ENCODE measurements around the gene DHDH.

The DHDH gene

DNA sequence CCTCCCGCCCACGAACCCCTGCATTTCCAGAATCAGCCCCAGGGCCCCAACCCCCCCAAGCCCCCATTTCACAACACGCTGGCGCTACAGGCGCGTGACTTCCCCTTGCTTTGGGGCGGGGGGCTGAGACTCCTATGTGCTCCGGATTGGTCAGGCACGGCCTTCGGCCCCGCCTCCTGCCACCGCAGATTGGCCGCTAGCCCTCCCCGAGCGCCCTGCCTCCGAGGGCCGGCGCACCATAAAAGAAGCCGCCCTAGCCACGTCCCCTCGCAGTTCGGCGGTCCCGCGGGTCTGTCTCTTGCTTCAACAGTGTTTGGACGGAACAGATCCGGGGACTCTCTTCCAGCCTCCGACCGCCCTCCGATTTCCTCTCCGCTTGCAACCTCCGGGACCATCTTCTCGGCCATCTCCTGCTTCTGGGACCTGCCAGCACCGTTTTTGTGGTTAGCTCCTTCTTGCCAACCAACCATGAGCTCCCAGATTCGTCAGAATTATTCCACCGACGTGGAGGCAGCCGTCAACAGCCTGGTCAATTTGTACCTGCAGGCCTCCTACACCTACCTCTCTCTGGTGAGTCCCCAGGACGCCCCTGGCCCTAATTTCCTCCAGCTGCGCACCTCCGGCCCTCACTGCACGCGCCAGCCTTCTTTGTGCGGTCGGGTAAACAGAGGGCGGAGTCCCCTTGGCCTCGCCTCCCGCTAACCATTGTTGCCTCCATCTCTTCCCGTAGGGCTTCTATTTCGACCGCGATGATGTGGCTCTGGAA lies 31.7 kb downstream of the DHDH start, which contains the start of gene FTL:
Gene FTL (plus strand): TSS at position 270 of the 766 bp plus-strand sequence. CDS start 199 bp downstream, at position 469.
- Mint-ChIP-seq H3K27me3 (no peaks in the 10 kb centered on the region), H3K9me3 (no peaks in the 10 kb centered on the region), H3K4me3 (peak within 1 kb of the TSS; percentile 100), H3K36me3 (peaks cover 57% of the 10 kb centered on the region), H3K27ac (peak within 1 kb of the TSS; percentile 100), H3K4me1 (peaks cover 76% of the 10 kb centered on the region)
- ATAC-seq = peak; percentile 90

DNA sequence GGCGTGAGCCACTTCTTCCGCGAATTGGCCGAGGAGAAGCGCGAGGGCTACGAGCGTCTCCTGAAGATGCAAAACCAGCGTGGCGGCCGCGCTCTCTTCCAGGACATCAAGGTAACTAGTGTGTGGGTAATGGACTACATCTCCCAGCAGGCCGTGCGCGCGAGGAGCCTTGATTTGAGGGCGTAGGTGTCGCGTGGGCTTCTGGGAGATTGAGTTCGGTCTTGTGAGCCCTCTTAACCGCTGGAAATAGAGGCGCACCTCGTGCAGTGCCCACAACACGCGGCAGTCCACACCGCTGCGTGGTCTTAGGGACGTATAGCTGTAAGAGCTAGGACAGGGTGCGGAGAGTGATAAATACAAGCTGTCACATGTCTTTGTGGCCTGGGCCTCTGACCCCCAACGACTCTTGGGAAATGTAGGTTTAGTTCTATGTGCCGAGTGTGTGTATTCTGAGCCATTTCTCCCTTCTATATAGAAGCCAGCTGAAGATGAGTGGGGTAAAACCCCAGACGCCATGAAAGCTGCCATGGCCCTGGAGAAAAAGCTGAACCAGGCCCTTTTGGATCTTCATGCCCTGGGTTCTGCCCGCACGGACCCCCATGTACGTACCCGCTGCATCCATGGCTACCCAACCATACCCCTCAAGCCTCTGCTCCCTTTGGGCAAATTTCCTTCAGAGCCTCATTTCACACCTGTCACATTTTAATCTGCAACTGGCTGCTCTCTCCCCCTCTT lies 32.5 kb downstream of the DHDH start:
- Mint-ChIP-seq H3K36me3 (peaks cover 54% of the 10 kb centered on the region), H3K4me3 (peak overlapping the region; percentile 100), H3K27me3 (no peaks in the 10 kb centered on the region), H3K27ac (peak overlapping the region; percentile 100), H3K4me1 (peaks cover 80% of the 10 kb centered on the region), H3K9me3 (no peaks in the 10 kb centered on the region)
- ATAC-seq = peak; percentile 60

DNA sequence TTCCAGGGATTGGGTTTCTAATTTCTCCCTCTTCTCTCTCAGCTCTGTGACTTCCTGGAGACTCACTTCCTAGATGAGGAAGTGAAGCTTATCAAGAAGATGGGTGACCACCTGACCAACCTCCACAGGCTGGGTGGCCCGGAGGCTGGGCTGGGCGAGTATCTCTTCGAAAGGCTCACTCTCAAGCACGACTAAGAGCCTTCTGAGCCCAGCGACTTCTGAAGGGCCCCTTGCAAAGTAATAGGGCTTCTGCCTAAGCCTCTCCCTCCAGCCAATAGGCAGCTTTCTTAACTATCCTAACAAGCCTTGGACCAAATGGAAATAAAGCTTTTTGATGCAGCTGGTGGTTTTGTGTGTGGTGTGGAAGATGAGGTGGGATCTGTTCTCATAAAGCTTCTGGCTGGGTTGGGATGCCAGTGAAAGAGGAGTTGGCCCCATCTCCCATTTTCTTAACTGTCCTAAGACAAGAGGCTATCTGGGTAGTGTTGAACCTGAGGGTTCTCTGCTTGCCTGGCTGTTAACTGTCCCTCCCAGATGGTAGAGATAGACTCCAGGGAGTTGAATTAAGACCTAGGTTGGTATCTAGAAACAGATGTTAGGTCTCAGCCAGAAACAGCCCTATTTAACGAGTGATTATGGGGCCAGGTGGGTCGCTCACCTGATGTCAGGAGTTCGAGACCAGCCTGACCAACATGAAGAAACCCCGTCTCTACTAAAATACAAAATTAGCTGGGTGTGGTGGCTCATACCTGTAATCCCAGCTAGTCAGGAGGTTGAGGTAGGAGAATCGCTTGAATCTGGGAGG lies 33.2 kb downstream of the DHDH start:
- Mint-ChIP-seq H3K36me3 (peaks cover 46% of the 10 kb centered on the region), H3K27ac (peak overlapping the region; percentile 100), H3K9me3 (no peaks in the 10 kb centered on the region), H3K4me1 (peaks cover 77% of the 10 kb centered on the region), H3K27me3 (no peaks in the 10 kb centered on the region), H3K4me3 (peak overlapping the region; percentile 100)
- ATAC-seq = no peak

DNA sequence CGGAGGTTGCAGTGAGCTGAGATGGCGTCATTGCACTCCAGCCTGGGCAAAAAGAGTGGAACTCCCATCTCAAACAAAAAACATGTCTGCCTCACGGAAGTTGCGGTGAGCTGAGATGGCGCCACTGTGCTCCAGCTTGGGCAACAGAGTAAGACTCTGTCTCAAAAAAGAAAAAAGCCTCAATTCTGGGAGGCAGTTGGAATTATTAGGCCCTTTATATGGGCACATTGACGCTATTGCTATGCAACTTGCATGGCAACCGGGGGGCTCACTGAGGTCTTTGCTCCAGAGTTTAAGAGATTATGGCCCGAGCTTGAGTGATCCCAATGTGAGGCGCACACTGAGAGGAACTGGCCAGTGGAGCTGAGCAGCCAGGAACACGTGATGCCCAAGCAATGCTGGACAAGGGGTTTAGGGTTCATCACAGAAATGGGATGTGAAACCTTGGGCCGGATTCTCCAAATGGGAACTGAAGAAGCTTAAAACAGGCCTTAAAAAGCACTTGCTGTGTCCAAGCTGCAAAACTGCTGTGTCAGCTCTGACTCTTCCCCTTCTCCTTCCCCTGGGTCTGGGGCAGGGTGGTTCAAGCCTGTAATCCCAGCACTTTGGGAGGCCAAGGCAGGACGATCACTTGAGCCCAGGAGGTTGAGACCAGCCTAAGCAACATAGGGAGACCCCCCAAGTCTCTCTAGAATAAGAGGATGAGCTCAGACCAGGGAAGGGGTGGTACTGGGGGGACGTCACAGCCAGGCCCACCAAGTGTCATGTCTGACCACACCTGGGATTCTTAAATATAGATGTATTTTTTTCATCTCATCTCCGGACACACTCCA lies 34.1 kb downstream of the DHDH start:
- no peak for ATAC-seq
- Mint-ChIP-seq H3K4me1 (peaks cover 68% of the 10 kb centered on the region), H3K27ac (peak overlapping the region; percentile 100)

DNA sequence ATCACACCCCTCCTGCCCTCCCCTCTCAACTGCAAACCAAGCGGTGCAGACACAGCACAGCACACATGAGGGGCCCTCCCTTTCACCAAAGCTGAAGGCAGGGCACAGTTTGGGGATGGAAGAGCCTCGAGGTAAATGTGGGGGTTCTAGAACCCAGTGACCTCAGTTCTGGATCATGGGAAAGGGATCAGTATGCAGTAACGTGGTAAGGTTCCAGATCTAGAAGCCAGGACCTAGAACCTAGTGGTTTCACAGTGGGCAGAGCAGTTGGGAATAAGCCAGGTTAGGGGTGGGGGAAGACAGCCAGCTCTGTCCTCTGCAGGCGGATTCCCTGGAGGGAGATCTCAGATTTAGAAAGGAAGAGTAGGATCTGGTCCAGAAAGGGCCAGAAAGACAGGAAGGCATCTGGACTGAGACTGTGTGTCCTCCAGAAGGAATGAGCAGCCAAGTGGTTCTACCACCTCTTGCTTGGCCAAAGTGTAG lies 34.7 kb downstream of the DHDH start:
- no peaks in the 10 kb centered on the region for H3K9me3 Mint-ChIP-seq
- ATAC-seq = no peak
- H3K36me3 Mint-ChIP-seq = peaks cover 49% of the 10 kb centered on the region
- no peak overlapping the region for H3K4me3 Mint-ChIP-seq
- H3K4me1 Mint-ChIP-seq = peaks cover 62% of the 10 kb centered on the region
- peak overlapping the region; percentile 100 for H3K27ac Mint-ChIP-seq
- no peaks in the 10 kb centered on the region for H3K27me3 Mint-ChIP-seq

More for the DNA sequence above, 34.1 kb downstream of the DHDH start:
- Mint-ChIP-seq H3K4me3 (peak overlapping the region; percentile 100), H3K36me3 (peaks cover 43% of the 10 kb centered on the region), H3K27me3 (no peaks in the 10 kb centered on the region), H3K9me3 (no peaks in the 10 kb centered on the region)

DNA sequence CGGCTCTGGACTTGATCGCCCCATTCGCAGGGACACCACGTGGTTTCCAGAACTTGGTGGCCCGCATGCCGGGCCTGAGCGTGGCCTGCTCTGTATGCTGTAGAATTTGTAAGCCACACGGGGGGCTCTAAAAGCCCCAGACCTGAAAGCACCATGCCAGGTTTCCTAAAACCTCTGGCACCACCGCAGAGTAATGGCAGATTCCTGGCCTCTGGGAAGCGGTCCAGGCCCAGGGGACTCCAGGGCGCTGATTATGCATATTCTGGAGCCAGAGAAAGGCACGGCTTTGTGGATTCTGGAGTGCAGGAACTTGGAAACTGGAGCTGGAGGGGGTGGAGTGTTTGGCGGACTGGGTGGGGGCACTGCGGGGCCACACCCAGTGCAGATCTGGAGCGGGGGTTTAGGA lies 35.3 kb downstream of the DHDH start:
- Mint-ChIP-seq H3K27me3 (no peaks in the 10 kb centered on the region), H3K36me3 (peaks cover 50% of the 10 kb centered on the region), H3K4me3 (no peak overlapping the region), H3K4me1 (peaks cover 56% of the 10 kb centered on the region), H3K27ac (peak overlapping the region; percentile 100), H3K9me3 (no peaks in the 10 kb centered on the region)
- ATAC-seq = no peak

DNA sequence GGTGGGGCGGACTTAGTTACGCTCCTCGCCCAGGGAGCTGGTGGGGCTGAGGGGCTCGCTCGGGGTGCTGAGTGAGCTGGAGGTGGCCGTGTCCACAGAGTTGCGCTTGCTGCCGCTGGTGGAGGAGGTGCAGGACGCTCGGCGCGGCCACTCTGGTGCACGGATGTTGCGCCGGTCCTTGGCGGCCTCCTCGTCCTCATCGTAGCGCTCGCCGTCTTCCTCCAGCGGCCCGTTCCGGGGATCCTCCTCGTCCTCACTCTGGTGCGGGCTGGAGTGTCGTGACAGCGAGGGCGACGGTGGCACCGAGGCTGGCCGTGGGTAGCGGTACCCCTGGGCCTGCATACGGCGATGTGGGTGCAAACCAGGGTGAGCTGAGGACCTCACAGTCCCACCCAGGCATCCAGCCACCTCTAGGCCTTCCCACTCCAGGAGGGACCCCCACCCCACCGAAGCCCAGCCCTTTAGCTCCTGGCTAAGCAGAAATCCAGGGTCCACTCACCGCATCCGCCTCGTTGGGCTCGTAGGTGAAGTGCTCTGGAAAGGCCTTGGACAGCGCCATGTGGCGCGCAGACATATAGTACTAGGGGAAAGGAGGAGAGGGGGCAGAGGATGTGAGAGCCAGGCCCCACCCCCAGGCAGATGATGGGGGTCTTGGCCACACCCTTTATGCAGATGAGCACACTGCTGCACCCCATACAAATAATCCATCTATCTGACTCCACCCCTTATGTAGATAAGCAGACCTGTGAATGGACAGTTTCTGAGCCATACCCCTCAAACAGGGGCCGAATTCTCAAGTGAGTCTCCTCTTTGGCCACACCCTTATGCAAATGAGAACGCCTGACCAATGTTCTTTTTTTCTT lies 36.0 kb downstream of the DHDH start:
- Mint-ChIP-seq H3K36me3 (peaks cover 57% of the 10 kb centered on the region), H3K27ac (no peak overlapping the region), H3K4me1 (peaks cover 49% of the 10 kb centered on the region), H3K9me3 (no peaks in the 10 kb centered on the region), H3K27me3 (no peaks in the 10 kb centered on the region), H3K4me3 (no peak overlapping the region)
- ATAC-seq = no peak

DNA sequence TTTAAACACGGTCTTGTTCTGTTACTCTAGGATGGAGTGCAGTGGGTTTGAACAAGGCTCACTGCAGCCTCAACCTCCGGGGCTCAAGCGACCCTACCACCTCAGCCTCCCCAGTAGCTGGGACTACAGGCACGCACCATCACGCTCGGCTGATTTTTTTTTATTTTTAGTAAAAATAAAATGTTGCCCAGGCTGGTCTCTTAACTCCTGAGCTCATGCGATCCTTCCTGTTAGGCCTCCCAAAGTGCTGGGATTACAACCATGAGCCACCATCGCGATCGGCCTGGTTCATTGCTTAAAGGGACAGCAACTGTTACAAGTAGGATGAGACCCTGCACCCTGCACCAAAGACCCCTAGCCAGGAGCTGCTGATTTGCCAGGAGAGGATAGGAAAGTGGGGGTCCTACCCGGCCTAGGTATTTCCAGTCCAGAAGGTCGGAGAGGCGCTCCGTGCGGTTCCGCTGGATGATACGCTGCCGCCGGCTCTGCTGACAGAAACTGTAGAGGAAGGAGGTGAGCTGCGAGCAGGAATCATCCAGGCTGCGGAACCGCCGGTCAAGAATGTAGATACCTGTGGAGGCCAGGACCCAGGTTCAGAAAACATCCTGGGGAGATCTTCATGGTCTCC lies 36.8 kb downstream of the DHDH start:
- H3K36me3 Mint-ChIP-seq = peaks cover 58% of the 10 kb centered on the region
- H3K4me3 Mint-ChIP-seq = no peak overlapping the region
- H3K9me3 Mint-ChIP-seq = no peaks in the 10 kb centered on the region
- H3K4me1 Mint-ChIP-seq = peaks cover 41% of the 10 kb centered on the region
- H3K27me3 Mint-ChIP-seq = no peaks in the 10 kb centered on the region
- no peak overlapping the region for H3K27ac Mint-ChIP-seq
- ATAC-seq = no peak

DNA sequence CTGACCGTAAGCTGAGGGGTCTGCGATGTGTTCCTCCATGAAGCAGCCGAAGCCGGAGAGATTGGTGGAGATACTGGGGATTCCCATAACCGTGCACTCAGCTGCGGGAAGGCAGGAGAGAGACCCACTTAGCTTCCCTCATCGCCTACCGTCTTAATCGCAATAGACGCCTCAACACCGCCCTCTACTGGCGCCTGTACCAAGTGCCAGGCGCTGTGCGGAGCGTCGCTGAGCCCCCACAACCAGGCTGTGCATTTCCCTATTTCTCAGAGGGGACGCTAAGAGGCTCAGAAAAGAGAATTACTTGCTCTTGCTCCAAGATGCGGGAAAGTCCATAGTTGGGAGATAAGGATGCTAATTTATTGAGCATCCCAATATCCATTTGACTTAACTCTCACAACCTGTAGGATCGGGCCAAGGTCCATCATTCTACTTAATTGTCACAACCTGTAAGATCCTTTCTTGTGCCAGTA lies 37.5 kb downstream of the DHDH start:
- peaks cover 36% of the 10 kb centered on the region for H3K4me1 Mint-ChIP-seq
- no peak overlapping the region for H3K4me3 Mint-ChIP-seq
- H3K27ac Mint-ChIP-seq = no peak overlapping the region
- peaks cover 50% of the 10 kb centered on the region for H3K36me3 Mint-ChIP-seq
- peak; percentile 77 for ATAC-seq
- H3K9me3 Mint-ChIP-seq = no peaks in the 10 kb centered on the region
- no peaks in the 10 kb centered on the region for H3K27me3 Mint-ChIP-seq

DNA sequence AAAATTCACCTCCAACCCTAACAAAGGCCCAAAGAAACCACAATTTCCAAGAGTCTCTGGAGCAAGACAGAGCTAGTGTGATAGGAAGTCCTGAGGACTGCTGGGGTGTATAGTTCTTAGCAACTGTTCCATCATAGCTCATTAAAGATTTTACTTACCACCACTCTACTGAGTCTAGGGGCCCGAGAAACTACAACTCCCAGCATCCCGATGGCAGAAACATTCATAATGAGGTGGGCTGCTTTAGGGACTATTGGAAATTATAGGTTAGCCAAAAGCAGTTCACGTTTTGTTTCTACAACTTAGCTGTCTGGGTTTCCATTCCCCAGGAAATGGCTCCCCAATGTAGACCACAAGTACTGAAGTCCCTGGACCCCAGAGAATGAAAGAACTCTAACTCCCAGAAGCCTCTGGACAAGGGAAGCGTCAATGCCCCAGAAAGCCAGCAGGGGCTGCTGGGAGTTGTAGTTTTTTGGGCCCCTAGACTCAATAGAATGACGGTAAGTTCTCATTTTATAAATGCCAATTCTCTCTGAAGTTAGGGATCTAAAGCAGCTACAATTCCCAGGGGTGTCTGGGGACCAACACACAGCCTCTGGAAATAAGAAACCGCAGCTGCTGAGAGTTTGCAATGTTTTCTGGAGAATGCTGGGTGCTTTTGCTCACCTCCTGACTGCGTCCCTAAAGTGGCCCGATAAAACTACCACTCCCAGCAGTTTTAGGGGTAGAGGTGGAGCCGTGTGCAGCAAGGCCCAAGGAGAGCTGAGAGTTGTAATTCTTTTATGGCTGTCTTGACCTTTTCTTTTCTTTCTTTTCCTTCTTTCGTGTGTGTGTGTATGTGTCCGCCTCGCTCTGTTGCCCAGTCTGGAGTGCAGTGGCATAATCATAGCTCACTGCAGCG lies 42.7 kb downstream of the DHDH start:
- Mint-ChIP-seq H3K4me1 (peaks cover 20% of the 10 kb centered on the region), H3K4me3 (no peak overlapping the region), H3K27ac (no peak overlapping the region), H3K36me3 (peaks cover 43% of the 10 kb centered on the region), H3K9me3 (peaks cover 5% of the 10 kb centered on the region), H3K27me3 (no peaks in the 10 kb centered on the region)
- peak; percentile 52 for ATAC-seq

DNA sequence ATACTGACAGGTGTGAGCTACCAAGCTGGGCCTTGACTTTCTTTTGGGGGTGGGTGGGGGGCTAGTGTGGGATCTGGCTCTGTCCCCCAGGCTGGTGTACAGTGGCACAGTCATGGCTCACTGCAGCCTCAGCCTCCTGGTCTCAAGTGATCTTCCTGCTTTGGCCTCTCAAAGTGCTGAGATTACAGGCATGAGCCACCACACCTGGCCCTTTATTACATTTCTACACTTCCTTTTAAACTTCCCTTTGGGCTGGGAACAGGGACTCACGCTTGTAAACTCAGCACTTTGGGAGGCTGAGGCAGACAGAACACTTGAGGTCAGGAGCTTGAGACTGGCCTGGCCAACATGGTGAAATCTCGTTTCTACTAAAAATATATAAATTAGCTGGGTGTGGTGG lies 43.6 kb downstream of the DHDH start:
- no peak for ATAC-seq
- Mint-ChIP-seq H3K4me3 (no peak overlapping the region), H3K27ac (no peak overlapping the region), H3K4me1 (peaks cover 26% of the 10 kb centered on the region), H3K9me3 (peaks cover 5% of the 10 kb centered on the region), H3K27me3 (no peaks in the 10 kb centered on the region), H3K36me3 (peaks cover 50% of the 10 kb centered on the region)

DNA sequence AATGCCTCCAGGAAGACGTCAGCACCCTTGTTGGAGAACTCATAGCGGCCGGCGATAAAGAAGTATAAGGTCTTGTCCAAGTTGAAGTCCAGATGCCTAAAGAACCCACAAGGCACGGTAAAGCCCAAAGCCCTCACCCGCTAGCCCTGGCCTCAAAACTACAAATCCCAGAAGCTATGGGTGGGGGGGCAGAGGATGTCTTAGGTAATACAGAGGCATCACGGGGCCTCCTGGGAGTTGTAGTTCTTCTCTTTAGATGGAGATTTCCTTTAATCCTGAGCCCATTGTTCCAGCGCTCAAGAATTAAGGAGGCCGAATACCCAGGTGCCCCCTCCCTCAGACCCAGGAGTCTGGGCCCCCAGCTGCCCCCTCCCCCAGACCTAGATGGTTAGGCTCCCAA lies 48.8 kb downstream of the DHDH start:
- Mint-ChIP-seq H3K4me1 (peaks cover 26% of the 10 kb centered on the region), H3K36me3 (peaks cover 58% of the 10 kb centered on the region), H3K9me3 (peaks cover 2% of the 10 kb centered on the region), H3K27me3 (no peaks in the 10 kb centered on the region), H3K27ac (peak overlapping the region; percentile 38), H3K4me3 (no peak overlapping the region)
- ATAC-seq = no peak

Data from stimulated activated memory B cell treated with anti-CD40 and anti-IgM and Interleukin-4, amounts not matched to agents 10 μg/mL and 1 μg/mL and 100 μg/mL, for 72 hours (primary cell).